ENCODE data around the gene MCTP1.

MCTP1 gene

GRCh38 chr5:94818904-94819303, 466.0 kb downstream of the MCTP1 start:
- DNase-seq (ENCODE audit: low read depth in 2 of 2), result no peak

GRCh38 chr5:94815313-94816039, 469.4 kb downstream of the MCTP1 start:
- no peak for DNase-seq (ENCODE audit: low read depth in 2 of 2)

- no peak for DNase-seq (ENCODE audit: low read depth in 2 of 2)
Observed at GRCh38 chr5:94812232-94812631, 472.7 kb downstream of the MCTP1 start.

GRCh38 chr5:94811331-94811730, 473.6 kb downstream of the MCTP1 start:
- DNase-seq (ENCODE audit: low read depth in 2 of 2), result no peak

- no peak for DNase-seq (ENCODE audit: low read depth in 2 of 2)
Observed at GRCh38 chr5:94810877-94811276, 474.0 kb downstream of the MCTP1 start.

- DNase-seq (ENCODE audit: low read depth in 2 of 2), result no peak
Observed at GRCh38 chr5:94810281-94810680, 474.6 kb downstream of the MCTP1 start.

GRCh38 chr5:94808497-94808896, 476.4 kb downstream of the MCTP1 start:
- DNase-seq (ENCODE audit: low read depth in 2 of 2), result no peak

GRCh38 chr5:94807985-94808384, 476.9 kb downstream of the MCTP1 start:
- DNase-seq (ENCODE audit: low read depth in 2 of 2), result no peak

- no peak for DNase-seq (ENCODE audit: low read depth in 2 of 2)
Observed at GRCh38 chr5:94802450-94802849, 482.4 kb downstream of the MCTP1 start.

GRCh38 chr5:94796586-94796985, 488.3 kb downstream of the MCTP1 start:
- no peak for DNase-seq (ENCODE audit: low read depth in 2 of 2)

- no peak for DNase-seq (ENCODE audit: low read depth in 2 of 2)
Observed at GRCh38 chr5:94793816-94794198, 491.1 kb downstream of the MCTP1 start.

- no peak for DNase-seq (ENCODE audit: low read depth in 2 of 2)
Observed at GRCh38 chr5:94793113-94793815, 491.6 kb downstream of the MCTP1 start.

GRCh38 chr5:94791829-94792228, 493.1 kb downstream of the MCTP1 start:
- no peak for DNase-seq (ENCODE audit: low read depth in 2 of 2)

GRCh38 chr5:94788527-94788926, 496.4 kb downstream of the MCTP1 start:
- DNase-seq (ENCODE audit: low read depth in 2 of 2), result no peak

GRCh38 chr5:94784536-94785505, 500.1 kb downstream of the MCTP1 start:
- no peak for DNase-seq (ENCODE audit: low read depth in 2 of 2)

GRCh38 chr5:94782383-94782782, 502.5 kb downstream of the MCTP1 start:
- DNase-seq (ENCODE audit: low read depth in 2 of 2), result no peak

- no peak for DNase-seq (ENCODE audit: low read depth in 2 of 2)
Observed at GRCh38 chr5:94779684-94780083, 505.2 kb downstream of the MCTP1 start.

GRCh38 chr5:94778732-94779131, 506.2 kb downstream of the MCTP1 start:
- no peak for DNase-seq (ENCODE audit: low read depth in 2 of 2)

GRCh38 chr5:94778299-94778698, 506.6 kb downstream of the MCTP1 start:
- DNase-seq (ENCODE audit: low read depth in 2 of 2), result no peak

- no peak for DNase-seq (ENCODE audit: low read depth in 2 of 2)
Observed at GRCh38 chr5:94777056-94777880, 507.6 kb downstream of the MCTP1 start.

GRCh38 chr5:94776167-94776566, 508.7 kb downstream of the MCTP1 start:
- no peak for DNase-seq (ENCODE audit: low read depth in 2 of 2)
